BJ (cell line): Measurements from ENCODE around the gene NAGS. TPM values are rescaled to one million over a fixed set of nuclear protein-coding genes. Genes with fewer than 3 reads are reported as not detected.

ENCODE experiments used
- CTCF ChIA-PET: fragments of 350-600 bp; formaldehyde crosslinking; extraction: SDS; loops from one replicate; lab custom pipeline; 2021; ENCODE audit warnings: antibody characterized with exemption, inconsistent platforms; lab: Yijun Ruan, JAX
- POLR2A ChIA-PET: fragments of 300-600 bp; sonication (Branson Sonifier 250); formaldehyde crosslinking; extraction: SDS; loops from one replicate; lab custom pipeline; 2021; ENCODE audit warnings: antibody characterized with exemption; lab: Charles Lee
- DNase-seq: peaks from one replicate; pipeline ENCODE4 v3.0.0-alpha.2; 2011; ENCODE audit warnings: low read depth
- H3K27me3 ChIP-seq: 2 replicates; pipeline ENCODE4 v1.6.0; 2011; ENCODE audit warnings: low read length; ENCODE audit not compliant: control insufficient read depth, insufficient read depth
- H3K36me3 ChIP-seq: 2 replicates; pipeline ENCODE4 v1.5.1; 2011; ENCODE audit warnings: low read length; ENCODE audit not compliant: control insufficient read depth, insufficient read depth
- H3K4me3 ChIP-seq: 2 replicates; pipeline ENCODE4 v1.5.1; 2011; ENCODE audit warnings: low read depth, mild to moderate bottlenecking, control low read depth, low read length
- polyA plus RNA-seq: library from polyadenylated mRNA; depleted of rRNA; stranded (reverse); fragments of >200 nt; gene quantifications from 2 replicates; pipeline ENCODE4 v1.2.3, GENCODE V29; 2011
- TF ChIP-seq, protein P1 (sequence below): IDR thresholded peaks from 2 replicates; pipeline ENCODE4 v1.5.1; 2011; ENCODE audit warnings: low read depth, mild to moderate bottlenecking, control low read depth, inconsistent platforms, low read length, moderate library complexity; ENCODE audit not compliant: insufficient read depth

Gene NAGS
- polyA plus RNA-seq, 1 experiment: 1.6 TPM

DNA sequence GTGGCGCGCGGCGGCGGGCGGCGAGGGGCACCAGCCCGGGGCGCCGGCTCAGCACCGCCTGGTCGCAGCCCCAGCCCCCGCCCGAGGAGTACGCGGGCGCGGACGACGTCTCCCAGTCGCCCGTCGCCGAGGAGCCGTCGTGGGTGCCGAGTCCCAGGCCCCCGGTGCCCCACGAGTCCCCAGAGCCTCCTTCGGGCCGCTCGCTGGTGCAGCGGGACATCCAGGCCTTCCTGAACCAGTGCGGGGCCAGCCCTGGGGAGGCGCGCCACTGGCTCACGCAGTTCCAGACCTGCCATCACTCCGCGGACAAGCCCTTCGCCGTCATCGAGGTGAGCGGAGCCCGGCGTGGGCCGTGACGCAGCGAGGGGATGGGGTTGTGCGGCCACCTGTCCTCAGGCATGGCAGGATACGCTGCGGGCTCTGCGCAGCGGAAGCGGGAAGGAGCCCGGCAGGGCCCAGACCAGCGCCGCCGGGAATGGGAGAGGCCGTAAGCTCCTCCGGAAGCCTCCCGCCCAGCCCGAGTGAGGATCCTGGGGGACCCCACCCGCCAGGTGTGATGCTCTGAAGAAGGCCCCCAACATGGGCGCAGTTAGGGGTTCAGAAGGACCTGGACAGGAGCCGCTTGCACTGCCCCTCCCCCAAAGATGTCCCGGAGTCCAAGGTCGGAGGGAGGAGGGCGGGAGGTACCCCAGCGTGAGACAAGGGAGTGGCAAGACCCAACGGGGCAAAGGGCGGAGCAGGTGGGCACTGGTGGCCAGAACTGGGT is 522 bp downstream of the NAGS start:
- ChIA-PET CTCF (interaction anchor here (1.2 to 1.9 kb wide), 2 partner anchors 9 to 61 kb away, joined by 3 to 7 read pairs; no protein-coding TSS in a partner anchor), POLR2A (no interaction called here)
- H3K36me3 ChIP-seq: peaks cover 2% of the 10 kb centered on the region; the same call in 1 of the 2 replicates
- TF ChIP-seq, protein P1, sequence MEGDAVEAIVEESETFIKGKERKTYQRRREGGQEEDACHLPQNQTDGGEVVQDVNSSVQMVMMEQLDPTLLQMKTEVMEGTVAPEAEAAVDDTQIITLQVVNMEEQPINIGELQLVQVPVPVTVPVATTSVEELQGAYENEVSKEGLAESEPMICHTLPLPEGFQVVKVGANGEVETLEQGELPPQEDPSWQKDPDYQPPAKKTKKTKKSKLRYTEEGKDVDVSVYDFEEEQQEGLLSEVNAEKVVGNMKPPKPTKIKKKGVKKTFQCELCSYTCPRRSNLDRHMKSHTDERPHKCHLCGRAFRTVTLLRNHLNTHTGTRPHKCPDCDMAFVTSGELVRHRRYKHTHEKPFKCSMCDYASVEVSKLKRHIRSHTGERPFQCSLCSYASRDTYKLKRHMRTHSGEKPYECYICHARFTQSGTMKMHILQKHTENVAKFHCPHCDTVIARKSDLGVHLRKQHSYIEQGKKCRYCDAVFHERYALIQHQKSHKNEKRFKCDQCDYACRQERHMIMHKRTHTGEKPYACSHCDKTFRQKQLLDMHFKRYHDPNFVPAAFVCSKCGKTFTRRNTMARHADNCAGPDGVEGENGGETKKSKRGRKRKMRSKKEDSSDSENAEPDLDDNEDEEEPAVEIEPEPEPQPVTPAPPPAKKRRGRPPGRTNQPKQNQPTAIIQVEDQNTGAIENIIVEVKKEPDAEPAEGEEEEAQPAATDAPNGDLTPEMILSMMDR: no peak
- 0 out of 2 replicates have a peak, but pooled peaks cover 1% of the 10 kb centered on the region for H3K27me3 ChIP-seq
- H3K4me3 ChIP-seq: no peak overlapping the region
- no peak for DNase-seq

DNA sequence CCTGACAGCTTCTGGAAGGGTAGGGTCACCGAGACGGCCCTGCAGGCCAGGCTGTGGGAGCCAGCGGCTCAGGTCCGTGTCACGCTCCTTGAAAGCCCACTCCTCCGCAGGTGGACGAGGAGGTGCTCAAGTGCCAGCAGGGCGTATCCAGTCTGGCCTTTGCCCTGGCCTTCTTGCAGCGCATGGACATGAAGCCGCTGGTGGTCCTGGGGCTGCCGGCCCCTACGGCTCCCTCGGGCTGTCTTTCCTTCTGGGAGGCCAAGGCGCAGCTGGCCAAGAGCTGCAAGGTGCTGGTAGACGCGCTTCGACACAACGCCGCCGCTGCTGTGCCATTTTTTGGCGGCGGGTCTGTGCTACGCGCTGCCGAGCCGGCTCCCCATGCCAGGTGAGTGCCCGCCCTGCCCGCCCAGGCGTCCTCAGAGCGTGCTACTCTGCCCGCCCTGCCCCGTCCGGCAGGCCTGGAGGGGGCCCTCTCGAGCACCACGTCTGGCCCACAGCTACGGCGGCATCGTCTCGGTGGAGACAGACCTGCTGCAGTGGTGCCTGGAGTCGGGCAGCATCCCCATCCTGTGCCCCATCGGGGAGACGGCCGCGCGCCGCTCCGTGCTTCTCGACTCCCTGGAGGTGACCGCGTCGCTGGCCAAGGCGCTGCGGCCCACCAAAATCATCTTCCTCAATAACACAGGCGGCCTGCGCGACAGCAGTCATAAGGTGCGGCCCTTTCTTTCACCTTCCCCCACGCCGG is 1.3 kb downstream of the NAGS start:
- peaks cover 2% of the 10 kb centered on the region; the same call in 1 of the 2 replicates for H3K36me3 ChIP-seq
- ChIA-PET CTCF (interaction anchor here (0.7 to 1.7 kb wide), 4 partner anchors 10 to 394 kb away, joined by 3 to 4 read pairs (median 3); no protein-coding TSS in a partner anchor), POLR2A (interaction anchor here (0.6 kb wide), 1 partner anchor 9 kb away, joined by 4 read pairs; the partner anchor contains the start of gene TMEM101)
- TF ChIP-seq, protein P1: peak; percentile 13; the same call in 1 of the 2 replicates
- DNase-seq: no peak
- peak overlapping the region; percentile 65; the same call in 1 of the 2 replicates for H3K4me3 ChIP-seq
- H3K27me3 ChIP-seq: 0 out of 2 replicates have a peak, but pooled peaks cover 1% of the 10 kb centered on the region

DNA sequence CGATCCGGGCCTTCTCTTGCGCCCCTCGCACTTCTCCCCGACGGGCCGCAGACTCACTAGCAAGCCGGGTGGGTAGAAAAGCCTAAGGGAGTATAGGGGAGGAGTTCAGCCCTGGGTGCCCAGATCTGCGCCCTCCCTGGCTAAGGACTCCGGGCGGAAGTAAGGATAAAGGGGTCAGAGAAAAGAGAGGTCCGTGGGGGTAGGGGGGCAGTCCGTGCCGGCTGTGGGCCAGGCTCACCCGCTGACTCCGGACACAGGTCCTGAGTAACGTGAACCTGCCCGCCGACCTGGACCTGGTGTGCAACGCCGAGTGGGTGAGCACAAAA is 1.8 kb downstream of the NAGS start:
- POLR2A ChIA-PET: interaction anchor here (0.6 kb wide), 2 partner anchors 9 to 114 kb away, joined by 4 to 18 read pairs; partner anchors contain the start of gene TMEM101
- TF ChIP-seq, protein P1: no peak
- CTCF ChIA-PET: interaction anchor here (0.7 to 1.7 kb wide), 4 partner anchors 44 to 394 kb away, joined by 3 to 4 read pairs (median 4); no protein-coding TSS in a partner anchor
- Histone ChIP-seq H3K36me3 (peaks cover 2% of the 10 kb centered on the region; the same call in 1 of the 2 replicates), H3K4me3 (peak overlapping the region; percentile 65), H3K27me3 (0 out of 2 replicates have a peak, but pooled peaks cover 1% of the 10 kb centered on the region)
- no peak for DNase-seq

DNA sequence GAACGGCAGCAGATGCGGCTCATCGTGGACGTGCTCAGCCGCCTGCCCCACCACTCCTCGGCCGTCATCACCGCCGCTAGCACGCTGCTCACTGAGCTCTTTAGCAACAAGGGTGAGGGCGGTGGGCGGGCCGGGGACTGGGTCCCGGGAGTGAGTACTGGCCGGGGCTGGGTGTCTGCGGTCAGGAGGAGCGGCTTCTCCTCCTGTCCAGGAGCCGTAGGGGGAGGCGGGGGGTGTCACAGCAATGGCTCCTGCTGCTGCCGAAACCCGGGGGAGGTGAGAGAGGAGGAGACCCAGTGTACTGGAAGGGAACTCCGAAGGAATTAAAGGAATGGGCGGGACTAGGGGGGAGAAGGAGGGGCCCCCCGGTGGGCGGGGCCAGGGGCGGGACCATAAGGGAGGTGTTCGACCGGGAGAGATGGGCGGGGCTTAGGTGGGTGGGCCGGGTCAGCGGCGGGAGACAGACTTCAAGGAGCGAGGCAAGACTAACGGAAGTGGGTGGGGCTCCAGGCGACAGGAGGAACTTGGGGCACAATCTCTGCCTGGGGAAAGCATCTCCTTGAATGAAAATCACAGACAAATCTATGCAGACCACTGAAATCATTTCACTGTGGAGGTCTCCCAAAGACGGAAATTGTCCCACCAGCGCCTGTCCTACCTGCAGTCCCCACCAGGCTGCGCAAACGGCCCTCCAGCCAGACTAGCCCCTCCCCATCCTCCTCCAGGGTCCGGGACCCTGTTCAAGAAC is 2.4 kb downstream of the NAGS start:
- H3K27me3 ChIP-seq: 0 out of 2 replicates have a peak, but pooled peaks cover 1% of the 10 kb centered on the region
- TF ChIP-seq, protein P1: peak; percentile 72
- ChIA-PET CTCF (interaction anchor here (0.6 to 1.7 kb wide), 8 partner anchors 11 to 393 kb away, joined by 3 to 5 read pairs (median 4); no protein-coding TSS in a partner anchor), POLR2A (interaction anchor here (0.6 kb wide), 5 partner anchors 8 to 114 kb away, joined by 3 to 18 read pairs (median 5); partner anchors contain the start of gene TMEM101)
- peak overlapping the region; percentile 65 for H3K4me3 ChIP-seq
- DNase-seq: peak; percentile 79
- peaks cover 2% of the 10 kb centered on the region; the same call in 1 of the 2 replicates for H3K36me3 ChIP-seq
